ENCODE results near the gene TET1.
"Not testable (repeated sequence)": the region's sequence is repeated elsewhere in the genome, so short reads cannot be mapped to it uniquely, and the experiment has no call there.

The TET1 gene

GRCh38 chr10:68606918-68607317 is 46.8 kb downstream of the TET1 start:
- no peak for DNase-seq

DNA sequence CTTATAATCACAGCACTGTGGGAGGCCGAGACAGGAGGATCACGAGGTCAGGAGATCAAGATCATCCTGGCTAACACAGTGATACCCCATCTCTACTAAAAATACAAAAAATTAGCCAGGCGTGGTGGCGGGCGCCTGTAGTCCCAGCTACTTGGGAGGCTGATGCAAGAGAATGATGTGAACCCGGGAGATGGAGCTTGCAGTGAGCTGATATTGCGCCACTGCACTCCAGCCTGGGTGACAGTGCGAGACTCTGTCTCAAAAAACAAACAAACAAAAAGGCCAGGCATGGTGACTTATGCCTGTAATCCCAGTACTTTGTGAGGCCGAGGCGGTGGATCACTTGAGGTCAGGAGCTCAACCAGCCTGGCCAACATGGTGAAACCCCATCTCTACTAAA is 49.9 kb downstream of the TET1 start:
- DNase-seq = not testable (repeated sequence)

GRCh38 chr10:68611227-68611626 is 51.1 kb downstream of the TET1 start:
- no peak for DNase-seq

DNA sequence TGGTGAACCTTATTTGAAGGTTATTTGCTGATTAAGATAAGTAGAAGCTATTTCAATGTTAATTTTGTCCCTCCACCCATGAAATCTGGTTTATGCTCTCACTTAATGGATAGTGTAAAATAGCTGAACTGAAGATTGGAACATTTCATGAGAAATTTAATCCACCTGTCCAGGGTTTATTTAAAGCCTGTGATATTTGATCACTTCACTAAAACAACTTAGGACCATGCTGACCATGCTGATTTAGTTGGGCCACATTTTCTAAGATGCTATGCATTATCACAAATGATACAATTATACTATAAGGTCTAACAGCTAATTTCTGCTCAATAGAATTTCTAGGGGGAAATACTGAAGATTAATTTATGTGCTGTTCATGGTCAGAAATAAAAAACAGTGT is 53.8 kb downstream of the TET1 start:
- DNase-seq = not testable (repeated sequence)

DNA sequence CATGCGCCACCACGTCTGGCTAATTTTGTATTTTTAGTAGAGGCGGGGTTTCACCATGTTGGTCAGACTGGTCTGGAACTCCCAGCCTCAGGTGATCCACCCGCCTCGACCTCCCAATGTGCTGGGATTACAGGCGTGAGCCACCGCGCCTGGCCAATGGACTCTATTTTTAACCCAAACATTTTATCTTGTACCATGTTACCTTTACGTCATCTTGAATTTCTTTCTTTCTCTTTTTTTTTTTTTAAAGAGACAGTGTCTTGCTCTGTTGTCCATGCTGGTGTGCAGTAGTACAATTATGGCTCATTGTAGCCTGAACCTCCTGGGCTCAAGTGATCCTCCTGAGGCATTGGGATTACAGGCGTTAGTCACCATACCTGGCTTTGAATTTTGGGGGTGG is 57.6 kb downstream of the TET1 start:
- not testable (repeated sequence) for DNase-seq

- DNase-seq = no peak
These were observed 58.1 kb downstream of the TET1 start for GRCh38 chr10:68618234-68618633.

DNA sequence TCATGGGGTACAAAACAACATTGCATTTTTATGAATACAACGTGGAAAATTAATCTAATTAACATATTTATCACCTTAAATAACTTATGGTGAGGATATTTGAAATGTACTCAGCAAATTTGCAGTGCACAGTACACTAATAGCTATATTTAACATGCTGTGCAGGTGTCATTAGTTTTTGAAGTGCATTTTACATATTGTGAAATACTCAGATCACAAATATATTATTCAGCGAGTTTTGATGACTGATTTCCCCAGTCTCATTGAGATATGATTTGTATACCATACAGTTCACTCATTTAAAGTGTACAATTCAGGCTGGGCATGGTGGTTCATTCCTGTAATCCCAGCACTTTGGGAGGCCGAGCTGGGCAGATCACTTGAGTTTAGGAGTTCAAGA is 59.5 kb downstream of the TET1 start:
- DNase-seq = no peak

DNA sequence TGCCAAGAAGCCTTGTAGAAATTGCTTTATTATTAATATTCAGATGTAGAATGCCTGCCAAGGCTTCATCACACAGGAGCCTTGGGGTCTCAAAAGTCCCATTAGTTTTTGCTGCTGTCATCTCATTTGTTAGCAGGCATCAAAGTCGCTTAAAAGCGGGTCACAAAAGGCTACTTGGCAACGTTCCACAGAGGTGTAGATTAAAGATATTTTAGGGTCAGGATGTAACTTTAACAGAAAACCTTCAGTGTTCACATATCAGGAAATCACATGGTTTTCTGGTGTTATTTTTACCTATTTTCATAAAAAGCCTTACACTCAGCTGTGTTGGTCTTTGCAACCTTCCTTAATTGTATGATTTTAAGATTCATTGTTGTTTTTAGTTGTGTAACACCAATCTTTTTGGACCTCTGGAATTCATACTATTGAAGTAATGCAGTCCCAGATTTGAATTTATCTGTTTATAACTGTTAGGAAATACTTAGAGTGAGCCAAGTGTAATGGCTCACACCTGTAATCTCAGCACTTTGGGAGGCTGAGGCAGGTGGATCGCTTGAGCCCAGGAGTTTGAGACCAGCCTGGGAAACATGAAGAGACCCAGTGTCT is 65.3 kb downstream of the TET1 start:
- DNase-seq = no peak

DNA sequence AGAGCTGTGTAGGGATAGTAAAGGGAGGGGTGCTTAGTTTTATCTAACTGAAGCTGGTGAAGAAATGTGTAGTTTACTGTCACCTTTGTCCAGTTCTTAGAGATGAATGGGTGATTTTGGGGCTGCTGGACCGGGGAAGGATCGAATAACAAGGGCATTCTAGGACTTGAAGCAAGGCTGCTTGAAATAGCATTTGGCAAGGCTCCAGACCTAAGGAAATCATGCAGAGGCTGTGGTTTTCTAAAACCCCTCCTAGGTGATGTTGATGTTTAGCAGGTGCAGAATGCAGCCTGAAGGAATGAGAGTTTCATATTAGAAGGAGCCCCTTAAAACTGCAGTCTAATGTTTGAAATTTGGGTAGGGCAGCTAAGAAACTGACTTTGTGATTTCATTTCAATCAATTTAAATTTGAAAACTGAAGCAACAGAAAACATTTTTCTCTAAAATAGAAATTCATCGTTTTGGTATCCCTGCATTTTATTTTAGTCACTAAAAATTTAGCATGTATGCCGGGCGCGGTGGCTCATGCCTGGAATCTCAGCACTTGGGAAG is 68.5 kb downstream of the TET1 start:
- DNase-seq = no peak

DNA sequence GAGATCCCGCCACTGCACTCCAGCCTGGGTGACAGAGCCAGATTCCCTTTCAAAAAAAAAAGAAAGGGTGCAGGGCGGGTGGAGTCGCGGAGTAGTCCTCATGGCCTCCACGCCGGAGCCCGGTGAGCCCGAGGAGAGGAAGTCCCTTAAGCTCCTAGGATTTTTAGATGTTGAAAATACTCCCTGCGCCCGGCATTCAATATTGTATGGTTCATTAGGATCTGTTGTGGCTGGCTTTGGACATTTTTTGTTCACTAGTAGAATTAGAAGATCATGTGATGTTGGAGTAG is 72.1 kb downstream of the TET1 start:
- DNase-seq = not testable (repeated sequence)

- DNase-seq = no peak
These were observed 73.1 kb downstream of the TET1 start for GRCh38 chr10:68633281-68633680.

- no peak for DNase-seq
These were observed 73.8 kb downstream of the TET1 start for GRCh38 chr10:68633816-68634466.

GRCh38 chr10:68636335-68636734 is 76.2 kb downstream of the TET1 start:
- DNase-seq = no peak

DNA sequence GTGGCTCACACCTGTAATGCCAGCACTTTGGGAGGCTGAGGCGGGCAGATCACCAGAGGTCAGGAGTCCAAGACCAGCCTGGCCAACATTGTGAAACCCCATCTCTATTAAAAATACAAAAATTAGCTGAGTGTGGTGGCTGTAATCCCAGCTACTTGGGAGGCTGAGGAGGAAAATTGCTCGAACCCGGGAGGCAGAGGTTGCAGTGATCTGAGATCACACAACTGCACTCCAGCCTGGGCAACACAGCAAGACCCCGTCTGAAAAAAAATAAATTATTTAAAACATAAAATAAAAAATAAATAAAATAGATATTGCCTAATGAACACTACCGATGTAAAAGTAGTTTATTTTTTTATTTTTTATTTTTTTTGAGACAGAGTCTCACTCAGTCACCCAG is 83.4 kb downstream of the TET1 start:
- not testable (repeated sequence) for DNase-seq

DNA sequence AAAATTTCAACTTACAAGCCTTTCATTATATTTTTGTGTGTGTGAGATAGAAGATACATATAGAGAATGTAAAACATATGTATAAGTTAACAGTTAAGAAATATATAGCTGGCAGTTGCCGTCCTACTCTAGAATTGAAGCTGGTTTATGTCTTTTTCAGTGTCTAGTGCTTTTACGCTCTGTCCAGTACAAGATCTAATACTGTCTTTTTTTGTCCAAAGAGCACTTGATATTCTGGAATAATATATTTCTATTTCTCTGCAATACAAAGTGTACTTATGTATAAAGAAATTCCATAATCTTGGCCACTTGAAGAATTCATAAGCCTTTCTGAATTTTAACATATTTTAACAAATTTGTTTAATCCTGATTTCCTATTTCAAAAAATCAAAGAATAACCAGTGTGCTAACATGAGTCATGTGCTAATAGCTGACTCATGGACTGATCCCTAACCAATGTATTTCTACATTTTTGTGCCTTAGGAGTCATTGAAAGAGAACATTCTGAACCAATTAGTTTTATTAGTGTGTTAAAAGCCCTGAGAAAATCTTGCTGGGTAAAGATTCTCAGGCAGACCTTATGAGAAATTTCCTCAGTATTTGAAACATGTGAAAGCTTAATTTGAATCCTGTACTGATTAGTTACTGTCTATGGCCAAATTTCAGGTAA is 87.7 kb downstream of the TET1 start:
- DNase-seq = no peak

DNA sequence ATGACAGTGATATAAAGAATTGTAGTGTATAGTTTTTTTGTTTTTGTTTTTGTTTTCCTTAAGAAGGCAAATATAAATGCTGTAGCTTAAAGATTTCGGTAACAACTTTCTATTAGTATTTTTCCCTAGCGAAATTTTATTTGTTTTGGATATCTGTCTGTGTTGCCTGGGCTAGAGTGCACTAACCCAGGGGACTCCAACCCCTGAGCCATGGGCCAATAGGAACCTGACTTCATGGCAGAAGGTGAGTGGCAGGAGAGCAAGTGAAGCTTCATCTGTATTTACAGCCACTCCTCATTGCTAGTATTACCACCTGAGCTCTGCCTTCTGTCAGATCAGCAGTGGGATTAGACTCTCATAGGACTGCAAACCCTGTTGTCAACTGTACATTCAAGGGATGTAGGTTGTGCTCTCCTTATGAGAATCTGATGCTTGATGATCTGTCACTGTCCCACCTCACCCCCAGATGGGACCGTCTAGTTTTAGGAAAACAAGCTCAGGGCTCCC is 95.5 kb downstream of the TET1 start:
- DNase-seq = no peak

- DNase-seq = no peak
These were observed 105.7 kb downstream of the TET1 start for GRCh38 chr10:68665841-68666240.

DNA sequence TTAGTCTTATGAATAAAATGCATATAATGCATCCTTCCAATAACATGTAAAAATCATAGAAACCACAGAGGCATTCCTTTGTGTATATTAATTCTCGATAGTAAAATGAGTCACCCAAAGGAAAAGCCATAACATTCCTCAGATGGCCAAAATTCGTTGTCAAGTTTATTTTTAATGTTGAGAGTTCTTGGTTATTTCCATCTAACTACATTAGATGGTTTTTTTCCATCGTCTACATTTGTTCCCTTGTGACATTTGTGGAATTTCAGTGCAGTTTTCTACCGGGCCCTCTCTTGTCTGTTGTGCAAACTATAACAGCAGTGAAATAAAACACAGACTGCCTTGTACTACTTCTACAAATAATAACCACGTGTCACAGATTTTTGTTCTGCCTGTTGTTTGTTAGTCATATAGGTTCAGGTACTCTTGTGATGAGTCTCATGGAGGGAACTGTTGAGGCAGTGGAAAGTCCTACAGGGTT is 106.2 kb downstream of the TET1 start:
- DNase-seq = no peak

DNA sequence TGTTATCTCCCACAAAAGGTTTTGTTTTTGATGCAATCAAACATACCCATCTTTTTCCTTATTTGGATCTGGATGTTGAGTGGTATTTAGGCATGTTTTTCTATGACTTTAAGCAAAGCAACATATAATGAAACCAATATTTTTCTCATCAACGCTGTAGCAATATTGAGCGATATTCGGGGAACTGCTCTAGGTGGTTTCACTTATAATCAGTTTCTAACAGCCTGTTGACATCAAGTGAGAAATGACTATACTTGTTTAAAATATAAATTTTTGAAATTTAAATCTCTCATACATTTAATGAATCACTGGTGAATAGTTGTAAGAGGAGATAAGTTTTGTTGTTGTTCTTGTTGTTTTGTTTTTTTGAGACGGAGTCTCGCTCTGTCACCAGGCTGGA is 108.1 kb downstream of the TET1 start:
- DNase-seq = no peak

DNA sequence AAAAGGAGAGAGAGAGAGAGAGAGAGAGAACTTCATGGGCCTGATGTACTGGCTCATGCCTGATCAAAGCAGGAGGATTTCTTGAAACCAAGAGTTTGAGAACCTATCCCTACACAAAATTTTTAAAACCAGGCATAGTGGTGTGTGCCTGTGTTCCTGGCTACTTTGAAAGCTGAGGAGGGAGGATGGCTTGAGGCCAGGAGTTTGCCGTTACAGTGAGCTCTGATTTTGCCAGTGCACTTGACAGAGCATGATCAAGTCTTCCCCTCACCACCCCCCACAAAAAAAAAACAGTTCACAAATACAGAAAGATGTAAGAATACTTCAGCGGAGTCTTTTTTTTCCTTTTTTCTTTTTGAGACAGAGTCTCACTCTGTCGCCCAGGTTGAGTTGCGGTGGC is 108.8 kb downstream of the TET1 start:
- DNase-seq = no peak

GRCh38 chr10:68684413-68684812 is 124.3 kb downstream of the TET1 start:
- DNase-seq = no peak

DNA sequence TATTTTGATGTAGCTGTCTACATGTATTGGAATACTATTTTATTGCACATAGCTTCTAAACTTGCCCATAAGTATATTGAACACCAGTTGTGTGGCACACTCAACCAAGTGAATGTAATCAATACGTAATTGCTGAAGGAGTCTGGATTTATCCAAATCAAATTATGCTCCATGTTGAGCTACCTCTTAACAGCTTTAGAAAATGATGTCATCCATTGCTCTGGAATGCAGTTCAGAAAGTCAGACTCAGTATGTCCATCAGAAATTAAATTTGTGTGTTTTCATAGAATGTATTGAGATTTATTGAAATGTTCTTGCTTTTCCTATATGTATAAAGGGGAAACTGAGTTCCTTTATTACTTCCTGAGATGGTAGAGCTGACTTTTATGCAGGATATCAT is 135.9 kb downstream of the TET1 start:
- DNase-seq = no peak

DNA sequence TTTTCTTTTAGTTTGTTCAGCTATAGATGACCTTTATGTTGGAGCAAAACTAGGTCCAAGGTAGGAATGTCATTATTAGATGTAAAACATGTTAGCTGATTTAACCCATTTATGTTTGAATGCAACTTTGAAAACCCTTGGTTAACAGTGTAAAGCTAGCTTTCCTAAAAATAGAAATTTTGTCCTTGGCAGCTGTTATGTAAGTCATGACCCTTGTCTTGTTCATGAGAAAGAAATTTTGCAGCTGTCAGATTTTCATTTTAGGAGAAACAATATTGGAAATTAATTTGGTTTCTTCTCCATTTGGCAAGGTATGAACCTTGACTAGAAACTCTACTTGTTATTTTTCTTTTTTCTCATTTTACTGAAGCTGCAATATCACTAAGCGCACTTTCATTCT is 137.0 kb downstream of the TET1 start:
- DNase-seq = no peak
